Heart left ventricle (tissue), 16 donors: Measurements from ENCODE around the gene STX3. TPM values are rescaled to one million over a fixed set of nuclear protein-coding genes. Genes with fewer than 3 reads are reported as not detected.

Experiments
- ATAC-seq, 4 donors: fragments of 200-7000 bp; cut with Tn5 transposase; one replicate each; pipeline ENCODE4 v1.9.1; 2020 to 2022; ENCODE audit warnings: moderate library complexity in 4 of 4, mild to moderate bottlenecking in 3 of 4, moderate number of reproducible peaks in 1 of 4
- DNase-seq, 5 donors: peaks; one replicate each; pipeline ENCODE4 v3.0.0-alpha.2; 2020
- H3K27ac ChIP-seq, 12 donors: fragments of 200-600 bp; sonication (generic) in 4 of 12; one replicate each; pipeline versions ENCODE4 v1.5.0 to v1.8.0; 2016 to 2022; ENCODE audit warnings: mild to moderate bottlenecking in 2 of 12
- H3K27me3 ChIP-seq, 9 donors: fragments of 200-600 bp; sonication (generic) in 2 of 9; one replicate each; pipeline versions ENCODE4 v1.5.1 to v1.8.0; 2016 to 2022; ENCODE audit warnings: mild to moderate bottlenecking in 3 of 9
- H3K36me3 ChIP-seq, 9 donors: fragments of 200-600 bp; sonication (generic) in 2 of 9; one replicate each; pipeline versions ENCODE4 v1.5.0 to v1.8.0; 2018 to 2022; ENCODE audit warnings: mild to moderate bottlenecking in 2 of 9
- H3K4me1 ChIP-seq, 12 donors: fragments of 200-600 bp; sonication (generic) in 4 of 12; one replicate each; pipeline versions ENCODE4 v1.5.0 to v1.8.0; 2016 to 2022; ENCODE audit warnings: mild to moderate bottlenecking in 3 of 12
- H3K4me3 ChIP-seq, 12 donors: fragments of 200-600 bp; sonication (generic) in 4 of 12; one replicate each; pipeline versions ENCODE4 v1.5.0 to v1.8.0; 2017 to 2022; ENCODE audit warnings: mild to moderate bottlenecking in 9 of 12, moderate library complexity in 4 of 12
- H3K9me3 ChIP-seq, 12 donors: fragments of 200-600 bp; sonication (generic) in 4 of 12; one replicate each; pipeline versions ENCODE4 v1.5.0 to v1.8.0; 2016 to 2022; ENCODE audit warnings: mild to moderate bottlenecking in 1 of 12
- CTCF ChIP-seq, 12 donors: fragments of 200-600 bp; sonication (generic) in 4 of 12; IDR thresholded peaks; one replicate each; pipeline versions ENCODE4 v1.5.0 to v1.8.0; 2018 to 2022; ENCODE audit warnings: antibody characterized with exemption in 12 of 12, mild to moderate bottlenecking in 5 of 12
- POLR2A ChIP-seq, 2 donors: fragments of 450-650 bp; IDR thresholded peaks; one replicate each; pipeline ENCODE4 v1.6.1; 2017; ENCODE audit warnings: antibody characterized with exemption in 2 of 2, mild to moderate bottlenecking in 2 of 2, moderate library complexity in 2 of 2
- WGBS, 4 donors: extraction: QIAGEN DNeasy Blood & Tissue Kit in 2 of 4; methylation state at CpG; one replicate each; pipeline versions ENCODE4 v1.1.5 to v1.1.7; 2013 to 2018; 5-methylcytosine and 5-hydroxymethylcytosine counted together
- intact Hi-C, 10 donors: fragments of 100-400 bp; cut with DNase I; formaldehyde crosslinking; loops; one replicate each; pipeline versions ENCODE4 v1.11.1 to v1.14.2; 2022
- polyA plus RNA-seq, 2 donors: library from polyadenylated mRNA; stranded (reverse); fragments of 200-250 nt; gene quantifications; one replicate each; pipeline ENCODE4 v1.2.3, GENCODE V29; 2013
- total RNA-seq, 9 donors: library from RNA; depleted of rRNA in 2 of 9; stranded (reverse); fragments of >200 nt in 2 of 9; fragmentation: NEBNext Ultra II Directional in 3 of 9; extraction: Animal tissue kit (Norgen Biotek cat#: 25700) in 3 of 9; gene quantifications; one replicate each; pipeline versions ENCODE4 v1.1.0 to v1.2.4, GENCODE V29; 2016 to 2023
- donor health status: ischemic (EF 13 %, LVEDD 7.1; RV severe dilation, severe dysfunction).
- donor health status: healthy with polysubstance abuse.
- donor health status: DM: no; HTN: yes; CAD: no.
- donor health status: DM: no; HTN: no; CAD: no.
- donor health status: ischemic (EF 25% LVEDD 6.9; RV normal size, moderate dysfunction).
- donor health status: ischemic (EF 25% LVEDD 5.7; RV mildly dilated, moderate dysfunction).
- donor health status: healthy.
- donor health status: DM: yes; HTN: yes; CAD: no.
- donor health status: ischemic (EF 35%, LVEDD 5.7; RV mildly dilated, moderate dysfunction).
- donor health status: nonischemic (EF 11% LVEDD 7.7; RV severe dilation, severe dysfunction).
- donor health status: DM: yes; HTN: yes; CAD: no.
- donor health status: PGD.
- donor health status: ischemic (EF 29% LVEDD 5.4; RV normal size, mild dysfunction).
- donor health status: nonischemic (EF 23%, LVEDD 6.1; RV moderate dilation, normal function).

The STX3 gene
- total and polyA plus RNA-seq, 11 donors, result 6.8 to 16.6 (median 10.0) TPM

- no peaks in the 10 kb centered on the region for H3K36me3 ChIP-seq
- H3K4me1 ChIP-seq, result no peaks in the 10 kb centered on the region
- DNase-seq (no peak), ATAC-seq (no peak)
- peaks cover 0 to 4% (median 0%) of the 10 kb centered on the region in 9 donors for H3K27me3 ChIP-seq
- H3K4me3 ChIP-seq, result no peak overlapping the region
- TF ChIP-seq POLR2A (IDR thresholded peaks at IDR 0.05), result no peak
- no peak for TF ChIP-seq CTCF (IDR thresholded peaks at IDR 0.05)
- intact Hi-C loops, result no loop called here
- no peaks in the 10 kb centered on the region for H3K9me3 ChIP-seq
- 26 to 65% (median 43%) methylated on average over 1 of the region's 1 CpG for WGBS, 4 donors
- no peak overlapping the region for H3K27ac ChIP-seq
Measured at GRCh38 chr11:59708537-59708936, 46.6 kb upstream of the STX3 start.

GRCh38 chr11:59710136-59710847 is 44.9 kb upstream of the STX3 start:
- WGBS, 4 donors, result 43 to 69% (median 64%) methylated on average over 3 of the region's 3 CpGs
- no peak for ATAC-seq
- Histone ChIP-seq H3K27me3 (peaks cover 0 to 4% (median 0%) of the 10 kb centered on the region in 9 donors), H3K4me3 (no peak overlapping the region), H3K36me3 (no peaks in the 10 kb centered on the region), H3K9me3 (no peaks in the 10 kb centered on the region), H3K4me1 (no peaks in the 10 kb centered on the region), H3K27ac (no peak overlapping the region)
- no peak for DNase-seq
- intact Hi-C loops, result no loop called here
- no peak for TF ChIP-seq CTCF (IDR thresholded peaks at IDR 0.05)
- no peak for TF ChIP-seq POLR2A (IDR thresholded peaks at IDR 0.05)

GRCh38 chr11:59713745-59714144 is 41.4 kb upstream of the STX3 start, which contains the start of gene OR10V1:
OR10V1 (minus strand) TSS chr11:59713845; CDS start chr11:59713845, 0 bp downstream.
- H3K27me3 ChIP-seq, result peaks cover 0 to 8% (median 0%) of the 10 kb centered on the region in 9 donors
- H3K4me3 ChIP-seq, result no peak within 1 kb of the TSS
- no peak for TF ChIP-seq POLR2A (IDR thresholded peaks at IDR 0.05)
- no peak for TF ChIP-seq CTCF (IDR thresholded peaks at IDR 0.05)
- no peaks in the 10 kb centered on the region for H3K36me3 ChIP-seq
- ATAC-seq (no peak), DNase-seq (no peak)
- intact Hi-C loops, result no loop called here
- no peaks in the 10 kb centered on the region for H3K9me3 ChIP-seq
- H3K4me1 ChIP-seq, result no peaks in the 10 kb centered on the region
- WGBS, 4 donors, result 82 to 94% (median 83%) methylated on average over 2 of the region's 2 CpGs
- no peak within 1 kb of the TSS for H3K27ac ChIP-seq

- Histone ChIP-seq H3K4me1 (no peaks in the 10 kb centered on the region), H3K4me3 (no peak overlapping the region), H3K9me3 (no peaks in the 10 kb centered on the region), H3K36me3 (no peaks in the 10 kb centered on the region), H3K27me3 (peaks cover 0 to 8% (median 0%) of the 10 kb centered on the region in 9 donors), H3K27ac (no peak overlapping the region)
- WGBS, 4 donors, result 62 to 70% (median 63%) methylated on average over 3 of the region's 3 CpGs
- no peak for ATAC-seq
- intact Hi-C loops, result no loop called here
- no peak for DNase-seq
- TF ChIP-seq POLR2A (IDR thresholded peaks at IDR 0.05), result no peak
- no peak for TF ChIP-seq CTCF (IDR thresholded peaks at IDR 0.05)
Measured at GRCh38 chr11:59716051-59716450, 39.1 kb upstream of the STX3 start.
